ENCODE measurements around the gene RGP1. TPM values are rescaled to one million over a fixed set of nuclear protein-coding genes. Genes with fewer than 3 reads are reported as not detected.

The RGP1 gene
- total RNA-seq, 2 donors from 2014 or later: 19.4 to 30.3 TPM

DNA sequence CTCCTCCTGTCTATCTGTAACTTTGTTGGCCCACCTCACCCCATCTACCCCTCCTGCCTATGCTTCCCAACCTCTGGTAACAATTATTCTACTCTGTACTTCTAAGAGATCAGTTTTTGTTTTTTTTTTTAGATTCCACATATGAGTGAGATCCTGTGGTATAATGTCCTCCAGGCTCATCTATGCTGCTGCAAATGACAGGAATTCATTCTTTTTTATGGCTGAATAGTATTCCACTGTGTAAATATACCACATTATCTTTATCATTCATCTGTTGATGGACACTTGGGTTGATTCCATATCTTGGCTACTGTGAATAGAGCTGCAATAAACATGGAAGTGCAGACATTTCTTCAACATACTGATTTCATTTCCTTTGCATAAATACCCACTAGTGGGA, 34.3 kb downstream of the RGP1 start:
- Histone ChIP-seq H3K27ac (no peak overlapping the region), H3K4me3 (no peak overlapping the region), H3K9me3 (no peaks in the 10 kb centered on the region), H3K36me3 (no peaks in the 10 kb centered on the region), H3K4me1 (replicated peaks) (no peaks in the 10 kb centered on the region), H3K27me3 (replicated peaks; ENCODE audit: insufficient read depth) (no peaks in the 10 kb centered on the region)
- intact Hi-C loops (cut with DNase I): no loop called here
- no peak for DNase-seq (ENCODE audit: low spot score)
- TF ChIP-seq, protein P1, sequence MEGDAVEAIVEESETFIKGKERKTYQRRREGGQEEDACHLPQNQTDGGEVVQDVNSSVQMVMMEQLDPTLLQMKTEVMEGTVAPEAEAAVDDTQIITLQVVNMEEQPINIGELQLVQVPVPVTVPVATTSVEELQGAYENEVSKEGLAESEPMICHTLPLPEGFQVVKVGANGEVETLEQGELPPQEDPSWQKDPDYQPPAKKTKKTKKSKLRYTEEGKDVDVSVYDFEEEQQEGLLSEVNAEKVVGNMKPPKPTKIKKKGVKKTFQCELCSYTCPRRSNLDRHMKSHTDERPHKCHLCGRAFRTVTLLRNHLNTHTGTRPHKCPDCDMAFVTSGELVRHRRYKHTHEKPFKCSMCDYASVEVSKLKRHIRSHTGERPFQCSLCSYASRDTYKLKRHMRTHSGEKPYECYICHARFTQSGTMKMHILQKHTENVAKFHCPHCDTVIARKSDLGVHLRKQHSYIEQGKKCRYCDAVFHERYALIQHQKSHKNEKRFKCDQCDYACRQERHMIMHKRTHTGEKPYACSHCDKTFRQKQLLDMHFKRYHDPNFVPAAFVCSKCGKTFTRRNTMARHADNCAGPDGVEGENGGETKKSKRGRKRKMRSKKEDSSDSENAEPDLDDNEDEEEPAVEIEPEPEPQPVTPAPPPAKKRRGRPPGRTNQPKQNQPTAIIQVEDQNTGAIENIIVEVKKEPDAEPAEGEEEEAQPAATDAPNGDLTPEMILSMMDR (IDR thresholded peaks at IDR 0.05): no peak
- no peak for TF ChIP-seq POLR2AphosphoS5 (IDR thresholded peaks at IDR 0.05)

DNA sequence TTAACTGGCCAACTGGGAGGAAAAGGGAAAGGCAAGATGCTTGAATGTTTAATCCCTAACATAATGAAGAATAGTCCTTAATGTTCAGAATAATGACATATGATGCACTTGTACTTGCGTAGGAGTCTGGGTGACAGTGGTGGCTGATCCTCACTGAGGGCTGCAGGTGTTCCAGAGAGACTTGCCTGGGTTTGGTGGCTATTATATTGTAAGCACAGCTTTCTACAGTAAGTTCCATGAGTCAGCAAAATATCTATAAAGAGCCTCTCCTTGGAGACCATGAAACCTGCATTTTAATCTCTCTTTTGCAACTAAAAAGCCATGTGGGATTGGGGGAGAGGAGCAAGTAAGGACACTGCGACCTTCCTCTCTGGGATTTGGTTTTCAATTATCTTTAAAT, 40.5 kb downstream of the RGP1 start:
- Histone ChIP-seq H3K4me1 (replicated peaks) (no peaks in the 10 kb centered on the region), H3K27ac (no peak overlapping the region), H3K4me3 (no peak overlapping the region), H3K27me3 (replicated peaks; ENCODE audit: insufficient read depth) (no peaks in the 10 kb centered on the region), H3K36me3 (no peaks in the 10 kb centered on the region), H3K9me3 (no peaks in the 10 kb centered on the region)
- TF ChIP-seq POLR2A (IDR thresholded peaks at IDR 0.05) (no peak), POLR2AphosphoS5 (IDR thresholded peaks at IDR 0.05) (no peak)
- TF ChIP-seq, protein P1 (IDR thresholded peaks at IDR 0.05): no peak
- 96% methylated on average over 2 of the region's 2 CpGs for WGBS
- no peak for DNase-seq (ENCODE audit: low spot score)
- intact Hi-C loops (cut with DNase I): no loop called here

- TF ChIP-seq POLR2A (IDR thresholded peaks at IDR 0.05): no peak
- TF ChIP-seq, protein P1 (IDR thresholded peaks at IDR 0.05): no peak
- no peak for TF ChIP-seq POLR2AphosphoS5 (IDR thresholded peaks at IDR 0.05)
- no peaks in the 10 kb centered on the region for H3K4me1 ChIP-seq (replicated peaks)
- no peaks in the 10 kb centered on the region for H3K27me3 ChIP-seq (replicated peaks; ENCODE audit: insufficient read depth)
- intact Hi-C loops (cut with DNase I): loop anchor here (1.0 to 2.0 kb wide), 2 partner anchors 37 to 91 kb away; no protein-coding TSS in a partner anchor
- H3K4me3 ChIP-seq: no peak overlapping the region
- no peaks in the 10 kb centered on the region for H3K9me3 ChIP-seq
- no peaks in the 10 kb centered on the region for H3K36me3 ChIP-seq
- 30% methylated on average over 4 of the region's 4 CpGs for WGBS
- no peak overlapping the region for H3K27ac ChIP-seq
- DNase-seq (ENCODE audit: low spot score): no peak
These were observed 40.9 kb downstream of the RGP1 start for GRCh38 chr9:35790025-35790384.

DNA sequence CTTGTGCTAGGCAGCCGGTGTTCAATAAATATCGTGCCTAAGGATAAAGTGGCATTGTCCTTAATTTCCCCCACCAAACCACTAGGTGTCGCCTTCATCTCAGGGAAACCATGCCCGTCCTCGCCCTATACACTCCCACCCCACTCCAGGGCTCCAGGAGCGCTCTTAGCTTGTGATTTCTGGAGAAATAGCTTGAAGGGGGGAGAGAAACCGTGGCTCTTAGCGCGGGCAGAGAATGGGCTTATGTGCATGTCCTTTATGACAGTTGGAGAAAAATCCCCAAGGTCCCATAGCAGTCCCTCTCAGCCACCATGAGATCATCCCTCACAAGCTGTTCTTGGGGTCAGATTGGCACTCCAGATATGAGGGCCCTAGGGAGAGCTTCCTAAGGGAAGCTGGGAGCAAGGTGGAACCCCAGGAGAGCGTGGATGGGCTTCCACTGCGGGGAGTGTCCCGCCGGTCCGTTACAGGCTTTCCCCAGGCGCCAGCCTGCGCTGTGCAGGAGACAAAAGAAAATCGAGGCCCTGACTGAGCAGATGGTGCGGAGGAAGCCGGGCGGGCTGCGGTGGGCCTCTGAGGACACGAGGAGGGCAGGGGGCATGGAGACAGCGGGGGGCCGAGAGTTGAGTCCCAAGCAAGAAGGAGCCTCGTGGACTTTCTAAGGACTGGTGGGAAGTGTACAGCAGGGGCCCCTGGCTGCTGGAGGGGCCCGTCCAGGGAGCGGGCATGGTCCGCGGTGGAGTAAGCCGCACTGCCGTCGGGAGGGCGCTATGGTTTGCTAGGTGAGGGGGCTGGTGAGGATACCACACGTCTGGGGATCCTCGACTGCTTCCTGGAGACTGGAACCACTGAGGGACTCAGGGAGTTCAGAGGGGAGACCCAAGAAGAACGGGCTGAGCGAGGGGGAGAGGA, 41.6 kb downstream of the RGP1 start:
- Histone ChIP-seq H3K4me1 (replicated peaks) (no peaks in the 10 kb centered on the region), H3K36me3 (no peaks in the 10 kb centered on the region), H3K4me3 (peak overlapping the region; percentile 41 to 50), H3K27ac (peak overlapping the region; percentile 36 to 76), H3K27me3 (replicated peaks; ENCODE audit: insufficient read depth) (no peaks in the 10 kb centered on the region), H3K9me3 (no peaks in the 10 kb centered on the region)
- intact Hi-C loops (cut with DNase I): loop anchor here (1.0 to 2.0 kb wide), 2 partner anchors 36 to 91 kb away; no protein-coding TSS in a partner anchor
- TF ChIP-seq, protein P1 (IDR thresholded peaks at IDR 0.05): peak; percentile 70 to 90 (median 84)
- no peak for TF ChIP-seq POLR2A (IDR thresholded peaks at IDR 0.05)
- peak; percentile 69 for TF ChIP-seq POLR2AphosphoS5 (IDR thresholded peaks at IDR 0.05)
- peak; percentile 74 for DNase-seq (ENCODE audit: low spot score)
- WGBS: 53% methylated on average over 37 of the region's 37 CpGs

Measured in prostate gland (tissue), 2 donors.